ENCODE measurements around the gene CYBA. TPM values are rescaled to one million over a fixed set of nuclear protein-coding genes. Genes with fewer than 3 reads are reported as not detected.

The CYBA gene
- total and polyA plus RNA-seq, 2 of the 13 experiments (the other 11 are each of a cell fraction or from before 2014, with no cell fraction given): 196 to 250 TPM

GRCh38 chr16:88650749-88651275, at the start of gene CYBA (continued):
- TF ChIP-seq TBX3 (IDR thresholded peaks at IDR 0.05; ENCODE audit: borderline replicate concordance) (no peak), CBX2 (IDR thresholded peaks at IDR 0.05; ENCODE audit: low read depth, low read length) (no peak), CBX2 (CRISPR knock-in tag; IDR thresholded peaks at IDR 0.05; ENCODE audit: low read depth) (0 out of 2 replicates have a peak, but pooled peaks have one; percentile 28), MAFG (CRISPR knock-in tag; IDR thresholded peaks at IDR 0.05) (no peak), CHCHD3 (CRISPR knock-in tag; IDR thresholded peaks at IDR 0.05) (peak; percentile 69; the same call in 1 of the 2 replicates), ZNF616 (CRISPR knock-in tag; IDR thresholded peaks at IDR 0.05; ENCODE audit: low read depth) (0 out of 2 replicates have a peak, but pooled peaks have one; percentile 86), GLMP (CRISPR knock-in tag; IDR thresholded peaks at IDR 0.05; ENCODE audit: borderline replicate concordance) (no peak), JUNB (CRISPR knock-in tag; IDR thresholded peaks at IDR 0.05; ENCODE audit: borderline replicate concordance) (0 out of 2 replicates have a peak, but pooled peaks have one; percentile 35), ZNF260 (CRISPR knock-in tag; IDR thresholded peaks at IDR 0.05; ENCODE audit: borderline replicate concordance, low read depth) (no peak), HOXA3 (CRISPR knock-in tag; IDR thresholded peaks at IDR 0.05) (no peak), MTA1 (CRISPR knock-in tag; IDR thresholded peaks at IDR 0.05; ENCODE audit: borderline replicate concordance) (no peak), CBFB (CRISPR knock-in tag; IDR thresholded peaks at IDR 0.05) (peak; percentile 14; the same call in 1 of the 2 replicates), ZC3H4 (CRISPR knock-in tag; IDR thresholded peaks at IDR 0.05; ENCODE audit: borderline replicate concordance) (no peak), ZNF124 (CRISPR knock-in tag; IDR thresholded peaks at IDR 0.05) (no peak), ZNF644 (CRISPR knock-in tag; IDR thresholded peaks at IDR 0.05; ENCODE audit: low read depth) (no peak), ZNF3 (CRISPR knock-in tag; IDR thresholded peaks at IDR 0.05) (no peak), ZNF839 (CRISPR knock-in tag; IDR thresholded peaks at IDR 0.05; ENCODE audit: borderline replicate concordance) (no peak), GATAD1 (CRISPR knock-in tag; IDR thresholded peaks at IDR 0.05) (peak; percentile 59; the same call in 1 of the 2 replicates)
- TF ChIP-seq, protein P1, sequence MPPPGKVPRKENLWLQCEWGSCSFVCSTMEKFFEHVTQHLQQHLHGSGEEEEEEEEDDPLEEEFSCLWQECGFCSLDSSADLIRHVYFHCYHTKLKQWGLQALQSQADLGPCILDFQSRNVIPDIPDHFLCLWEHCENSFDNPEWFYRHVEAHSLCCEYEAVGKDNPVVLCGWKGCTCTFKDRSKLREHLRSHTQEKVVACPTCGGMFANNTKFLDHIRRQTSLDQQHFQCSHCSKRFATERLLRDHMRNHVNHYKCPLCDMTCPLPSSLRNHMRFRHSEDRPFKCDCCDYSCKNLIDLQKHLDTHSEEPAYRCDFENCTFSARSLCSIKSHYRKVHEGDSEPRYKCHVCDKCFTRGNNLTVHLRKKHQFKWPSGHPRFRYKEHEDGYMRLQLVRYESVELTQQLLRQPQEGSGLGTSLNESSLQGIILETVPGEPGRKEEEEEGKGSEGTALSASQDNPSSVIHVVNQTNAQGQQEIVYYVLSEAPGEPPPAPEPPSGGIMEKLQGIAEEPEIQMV (CRISPR knock-in tag; IDR thresholded peaks at IDR 0.05; ENCODE audit: low read depth): no peak
- TF ChIP-seq, protein P2, sequence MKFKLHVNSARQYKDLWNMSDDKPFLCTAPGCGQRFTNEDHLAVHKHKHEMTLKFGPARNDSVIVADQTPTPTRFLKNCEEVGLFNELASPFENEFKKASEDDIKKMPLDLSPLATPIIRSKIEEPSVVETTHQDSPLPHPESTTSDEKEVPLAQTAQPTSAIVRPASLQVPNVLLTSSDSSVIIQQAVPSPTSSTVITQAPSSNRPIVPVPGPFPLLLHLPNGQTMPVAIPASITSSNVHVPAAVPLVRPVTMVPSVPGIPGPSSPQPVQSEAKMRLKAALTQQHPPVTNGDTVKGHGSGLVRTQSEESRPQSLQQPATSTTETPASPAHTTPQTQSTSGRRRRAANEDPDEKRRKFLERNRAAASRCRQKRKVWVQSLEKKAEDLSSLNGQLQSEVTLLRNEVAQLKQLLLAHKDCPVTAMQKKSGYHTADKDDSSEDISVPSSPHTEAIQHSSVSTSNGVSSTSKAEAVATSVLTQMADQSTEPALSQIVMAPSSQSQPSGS (CRISPR knock-in tag; IDR thresholded peaks at IDR 0.05): no peak
- TF ChIP-seq, protein P3, sequence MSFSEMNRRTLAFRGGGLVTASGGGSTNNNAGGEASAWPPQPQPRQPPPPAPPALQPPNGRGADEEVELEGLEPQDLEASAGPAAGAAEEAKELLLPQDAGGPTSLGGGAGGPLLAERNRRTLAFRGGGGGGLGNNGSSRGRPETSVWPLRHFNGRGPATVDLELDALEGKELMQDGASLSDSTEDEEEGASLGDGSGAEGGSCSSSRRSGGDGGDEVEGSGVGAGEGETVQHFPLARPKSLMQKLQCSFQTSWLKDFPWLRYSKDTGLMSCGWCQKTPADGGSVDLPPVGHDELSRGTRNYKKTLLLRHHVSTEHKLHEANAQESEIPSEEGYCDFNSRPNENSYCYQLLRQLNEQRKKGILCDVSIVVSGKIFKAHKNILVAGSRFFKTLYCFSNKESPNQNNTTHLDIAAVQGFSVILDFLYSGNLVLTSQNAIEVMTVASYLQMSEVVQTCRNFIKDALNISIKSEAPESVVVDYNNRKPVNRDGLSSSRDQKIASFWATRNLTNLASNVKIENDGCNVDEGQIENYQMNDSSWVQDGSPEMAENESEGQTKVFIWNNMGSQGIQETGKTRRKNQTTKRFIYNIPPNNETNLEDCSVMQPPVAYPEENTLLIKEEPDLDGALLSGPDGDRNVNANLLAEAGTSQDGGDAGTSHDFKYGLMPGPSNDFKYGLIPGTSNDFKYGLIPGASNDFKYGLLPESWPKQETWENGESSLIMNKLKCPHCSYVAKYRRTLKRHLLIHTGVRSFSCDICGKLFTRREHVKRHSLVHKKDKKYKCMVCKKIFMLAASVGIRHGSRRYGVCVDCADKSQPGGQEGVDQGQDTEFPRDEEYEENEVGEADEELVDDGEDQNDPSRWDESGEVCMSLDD (CRISPR knock-in tag; IDR thresholded peaks at IDR 0.05; ENCODE audit: borderline replicate concordance): peak; percentile 63; the same call in 1 of the 2 replicates
- TF ChIP-seq, protein P4, sequence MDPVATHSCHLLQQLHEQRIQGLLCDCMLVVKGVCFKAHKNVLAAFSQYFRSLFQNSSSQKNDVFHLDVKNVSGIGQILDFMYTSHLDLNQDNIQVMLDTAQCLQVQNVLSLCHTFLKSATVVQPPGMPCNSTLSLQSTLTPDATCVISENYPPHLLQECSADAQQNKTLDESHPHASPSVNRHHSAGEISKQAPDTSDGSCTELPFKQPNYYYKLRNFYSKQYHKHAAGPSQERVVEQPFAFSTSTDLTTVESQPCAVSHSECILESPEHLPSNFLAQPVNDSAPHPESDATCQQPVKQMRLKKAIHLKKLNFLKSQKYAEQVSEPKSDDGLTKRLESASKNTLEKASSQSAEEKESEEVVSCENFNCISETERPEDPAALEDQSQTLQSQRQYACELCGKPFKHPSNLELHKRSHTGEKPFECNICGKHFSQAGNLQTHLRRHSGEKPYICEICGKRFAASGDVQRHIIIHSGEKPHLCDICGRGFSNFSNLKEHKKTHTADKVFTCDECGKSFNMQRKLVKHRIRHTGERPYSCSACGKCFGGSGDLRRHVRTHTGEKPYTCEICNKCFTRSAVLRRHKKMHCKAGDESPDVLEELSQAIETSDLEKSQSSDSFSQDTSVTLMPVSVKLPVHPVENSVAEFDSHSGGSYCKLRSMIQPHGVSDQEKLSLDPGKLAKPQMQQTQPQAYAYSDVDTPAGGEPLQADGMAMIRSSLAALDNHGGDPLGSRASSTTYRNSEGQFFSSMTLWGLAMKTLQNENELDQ (CRISPR knock-in tag; IDR thresholded peaks at IDR 0.05; ENCODE audit: borderline replicate concordance): no peak
